SK-N-SH treated with all-trans-retinoic acid at 6 μM for 48 hours (cell line): Measurements from ENCODE around the gene HOXA13.

ENCODE experiments used
- ARNTL ChIP-seq: fragments of 450-650 bp; formaldehyde crosslinking; IDR thresholded peaks from 2 replicates; pipeline ENCODE4 v1.5.0; 2020; ENCODE audit warnings: low read depth, mild to moderate bottlenecking, moderate library complexity, borderline replicate concordance
- CSDC2 ChIP-seq: fragments of 250-450 bp; sonication (Bioruptor Pico); IDR thresholded peaks from 2 replicates; pipeline ENCODE4 v1.5.0; 2020; ENCODE audit warnings: mild to moderate bottlenecking, moderate library complexity
- CSRNP3 ChIP-seq: fragments of 250-450 bp; sonication (Bioruptor Pico); IDR thresholded peaks from 2 replicates; pipeline ENCODE4 v1.5.1; 2021; ENCODE audit warnings: mild to moderate bottlenecking, moderate library complexity
- OSR1 ChIP-seq: fragments of 250-450 bp; sonication (Bioruptor Pico); IDR thresholded peaks from 2 replicates; pipeline ENCODE4 v1.8.0; 2022; ENCODE audit warnings: moderate library complexity, mild to moderate bottlenecking, inconsistent platforms
- PATZ1 ChIP-seq: fragments of 250-450 bp; sonication (Bioruptor Pico); IDR thresholded peaks from 2 replicates; pipeline ENCODE4 v1.8.0; 2020; ENCODE audit warnings: mild to moderate bottlenecking, moderate library complexity, borderline replicate concordance
- TCF4 ChIP-seq: fragments of 250-450 bp; sonication (Bioruptor Pico); IDR thresholded peaks from 2 replicates; pipeline ENCODE4 v1.8.0; 2021; ENCODE audit warnings: mild to moderate bottlenecking, moderate library complexity, borderline replicate concordance
- TOX ChIP-seq: fragments of 250-450 bp; sonication (Bioruptor Pico); IDR thresholded peaks from 2 replicates; pipeline ENCODE4 v1.8.0; 2021; ENCODE audit warnings: mild to moderate bottlenecking, moderate library complexity, borderline replicate concordance
- TSHZ2 ChIP-seq: fragments of 250-450 bp; sonication (Bioruptor Pico); IDR thresholded peaks from 2 replicates; pipeline ENCODE4 v1.5.0; 2020; ENCODE audit warnings: mild to moderate bottlenecking, moderate library complexity
- ZC3H10 ChIP-seq: fragments of 250-450 bp; sonication (Bioruptor Pico); IDR thresholded peaks from 2 replicates; pipeline ENCODE4 v1.5.1; 2021; ENCODE audit warnings: mild to moderate bottlenecking, moderate library complexity
- ZFP30 ChIP-seq: fragments of 450-650 bp; formaldehyde crosslinking; IDR thresholded peaks from 2 replicates; pipeline ENCODE4 v1.5.0; 2022; ENCODE audit warnings: mild to moderate bottlenecking, moderate library complexity
- ZNF8 ChIP-seq: fragments of 450-650 bp; formaldehyde crosslinking; IDR thresholded peaks from 2 replicates; pipeline ENCODE4 v1.5.0; 2020; ENCODE audit warnings: mild to moderate bottlenecking, moderate library complexity

- no peak for TF ChIP-seq TOX (CRISPR knock-in tag)
- TF ChIP-seq CSRNP3 (CRISPR knock-in tag): no peak
- TF ChIP-seq OSR1: no peak
- TF ChIP-seq ZNF8 (CRISPR knock-in tag): no peak
- no peak for TF ChIP-seq ZFP30 (CRISPR knock-in tag)
- TF ChIP-seq ARNTL (CRISPR knock-in tag): no peak
- TF ChIP-seq PATZ1 (CRISPR knock-in tag): no peak
- no peak for TF ChIP-seq TCF4
- TF ChIP-seq ZC3H10: no peak
- TF ChIP-seq TSHZ2 (CRISPR knock-in tag): no peak
- no peak for TF ChIP-seq CSDC2 (CRISPR knock-in tag)
Measured at GRCh38 chr7:27183682-27184336, 16.1 kb downstream of the HOXA13 start.
